GM13977 (cell line): Measurements from ENCODE around the gene CACNA1C.

Experiments used
- DNase-seq: peaks from one replicate; pipeline ENCODE4 v3.0.0; 2012; ENCODE audit warnings: low spot score
- CTCF ChIP-seq: IDR thresholded peaks from 2 replicates; pipeline ENCODE4 v1.5.1; 2012; ENCODE audit warnings: mild to moderate bottlenecking, control low read depth; ENCODE audit not compliant: insufficient read depth; ENCODE audit errors: extremely low read depth, missing control alignments
- in situ Hi-C: fragments of 300-500 bp; cut with MboI; formaldehyde crosslinking; loops from one replicate; pipeline ENCODE4 v1.12.0; 2022; ENCODE audit warnings: low sequenced_read_pairs, low pct_unique_long_range_greater_than_20kb, mixed read lengths, inconsistent platforms; ENCODE audit not compliant: unreplicated experiment

The CACNA1C gene

GRCh38 chr12:2011643-2012607 lies 40.9 kb upstream of the CACNA1C start:
- no peak for DNase-seq
- in situ Hi-C loops: no loop called here
- no peak for TF ChIP-seq CTCF

- DNase-seq: no peak
- no peak for TF ChIP-seq CTCF
- in situ Hi-C loops: no loop called here
Measured at GRCh38 chr12:2013086-2013485, 39.7 kb upstream of the CACNA1C start.

- in situ Hi-C loops: no loop called here
- DNase-seq: no peak
- TF ChIP-seq CTCF: no peak
Measured at GRCh38 chr12:2013527-2014223, 39.1 kb upstream of the CACNA1C start.

GRCh38 chr12:2014231-2014630 lies 38.6 kb upstream of the CACNA1C start:
- in situ Hi-C loops: no loop called here

GRCh38 chr12:2016862-2017545 lies 35.8 kb upstream of the CACNA1C start:
- TF ChIP-seq CTCF: no peak
- in situ Hi-C loops: no loop called here
- no peak for DNase-seq

More at GRCh38 chr12:2014231-2014630, 38.6 kb upstream of the CACNA1C start:
- no peak for DNase-seq
- TF ChIP-seq CTCF: no peak
